Suprapubic skin (tissue), 3 donors: ENCODE measurements around the gene TRIM24.

Experiments
- CTCF ChIP-seq, 2 donors: fragments of 200-600 bp in 1 of 2; fragments of 450-650 bp in 1 of 2; sonication (generic) in 1 of 2; IDR thresholded peaks; one replicate each; pipeline ENCODE4 v1.5.1; 2016 to 2019; ENCODE audit warnings: antibody characterized with exemption in 2 of 2, mild to moderate bottlenecking in 1 of 2, moderate library complexity in 1 of 2
- POLR2A ChIP-seq, 2 donors: fragments of 450-650 bp; IDR thresholded peaks; one replicate each; pipeline ENCODE4 v1.6.1; 2017; ENCODE audit warnings: antibody characterized with exemption in 2 of 2, mild to moderate bottlenecking in 2 of 2, moderate library complexity in 2 of 2

GRCh38 chr7:138492423-138492822 is 32.4 kb downstream of the TRIM24 start:
- TF ChIP-seq CTCF (IDR thresholded peaks at IDR 0.05) (no peak), POLR2A (IDR thresholded peaks at IDR 0.05) (no peak)
